ENCODE data around the gene MYADML2. TPM values are rescaled to one million over a fixed set of nuclear protein-coding genes. Genes with fewer than 3 reads are reported as not detected.

The MYADML2 gene
- total RNA-seq, 1 experiment from 2014 or later = not detected

- Histone ChIP-seq H3K9me2 (ENCODE audit: insufficient read depth) (no peaks in the 10 kb centered on the region), H3K4me2 (peak within 1 kb of the TSS; percentile 86), H3K27me3 (ENCODE audit: insufficient read depth, low read depth) (no peaks in the 10 kb centered on the region), H3K9me3 (ENCODE audit: insufficient read depth, low read depth) (no peaks in the 10 kb centered on the region), H2AFZ (peak within 1 kb of the TSS; percentile 79; the same call in 1 of the 2 replicates), H3K4me3 (peak within 1 kb of the TSS; percentile 73), H3K79me2 (ENCODE audit: low read depth) (peaks cover 33% of the 10 kb centered on the region), H3K27ac (peak within 1 kb of the TSS; percentile 87), H4K20me1 (ENCODE audit: insufficient read depth) (peaks cover 10% of the 10 kb centered on the region; the same call in 1 of the 2 replicates), H3F3A (ENCODE audit: insufficient read depth, low read depth) (peaks cover 16% of the 10 kb centered on the region; the same call in 1 of the 2 replicates), H3K36me3 (ENCODE audit: low read depth) (no peaks in the 10 kb centered on the region), H3K4me1 (replicated peaks; ENCODE audit: insufficient read depth) (peaks cover 27% of the 10 kb centered on the region)
- DNase-seq = peak; percentile 70 to 97
- no peak; the same call in 1 of the 2 replicates for TF ChIP-seq CTCF (conservative IDR thresholded peaks at IDR 0.05)
- TF ChIP-seq EZH2 (IDR thresholded peaks at IDR 0.05; ENCODE audit: low read depth) = no peak
- ChIA-PET CTCF (interaction anchor here (0.5 to 1.1 kb wide), 3 partner anchors 12 to 92 kb away, joined by 3 to 7 read pairs (median 3); no protein-coding TSS in a partner anchor), POLR2A (ENCODE audit: unreplicated experiment) (interaction anchor here (0.5 to 1.0 kb wide), 3 partner anchors 17 to 269 kb away, joined by 4 to 16 read pairs (median 6); partner anchors contain the start of gene PCYT2)
- intact Hi-C loops (cut with micrococcal nuclease; ENCODE audit: unreplicated experiment) = loop anchor here (2.0 to 5.0 kb wide), 2 partner anchors 53 to 61 kb away; no protein-coding TSS in a partner anchor
- no TSS peak for BruUV-seq (replicated peaks)
Observed at GRCh38 chr17:81927653-81928543, 19.1 kb downstream of the MYADML2 start, which contains the start of gene MAFG. TSS of gene MAFG (minus strand) at chr17:81927735. CDS start at chr17:81923185, 4,550 bp downstream.

GRCh38 chr17:81927152-81927652 lies 19.8 kb downstream of the MYADML2 start:
- Histone ChIP-seq H3K36me3 (ENCODE audit: low read depth) (no peaks in the 10 kb centered on the region), H3K4me3 (peak overlapping the region; percentile 54; the same call in 1 of the 2 replicates), H3K27ac (peak overlapping the region; percentile 87), H3K9me3 (ENCODE audit: insufficient read depth, low read depth) (no peaks in the 10 kb centered on the region), H3F3A (ENCODE audit: insufficient read depth, low read depth) (peaks cover 18% of the 10 kb centered on the region; the same call in 1 of the 2 replicates), H3K9me2 (ENCODE audit: insufficient read depth) (no peaks in the 10 kb centered on the region), H3K27me3 (ENCODE audit: insufficient read depth, low read depth) (no peaks in the 10 kb centered on the region), H3K4me1 (replicated peaks; ENCODE audit: insufficient read depth) (peaks cover 34% of the 10 kb centered on the region), H3K79me2 (ENCODE audit: low read depth) (peaks cover 40% of the 10 kb centered on the region), H3K4me2 (peak overlapping the region; percentile 86), H4K20me1 (ENCODE audit: insufficient read depth) (peaks cover 10% of the 10 kb centered on the region; the same call in 1 of the 2 replicates), H2AFZ (no peak overlapping the region)
- CTCF ChIA-PET = interaction anchor here (0.5 to 1.1 kb wide), 3 partner anchors 13 to 93 kb away, joined by 3 to 7 read pairs (median 3); no protein-coding TSS in a partner anchor
- POLR2A ChIA-PET (ENCODE audit: unreplicated experiment) = interaction anchor here (0.5 to 1.6 kb wide), 3 partner anchors 10 to 268 kb away, joined by 4 to 16 read pairs (median 8); partner anchors contain the start of gene PCYT2
- intact Hi-C loops (cut with micrococcal nuclease; ENCODE audit: unreplicated experiment) = loop anchor here (2.0 to 5.0 kb wide), 2 partner anchors 54 to 60 kb away; no protein-coding TSS in a partner anchor
- no TSS peak for BruUV-seq (replicated peaks)
- TF ChIP-seq CTCF (conservative IDR thresholded peaks at IDR 0.05) (no peak), EZH2 (IDR thresholded peaks at IDR 0.05; ENCODE audit: low read depth) (no peak)
- DNase-seq = no peak

Data from PC-9 (cell line).